K562 (cell line): ENCODE data around the gene NECAB3. TPM values are rescaled to one million over a fixed set of nuclear protein-coding genes. Genes with fewer than 3 reads are reported as not detected.

Experiments used
- polyA plus RNA-seq, 8 experiments: library from polyadenylated mRNA; depleted of rRNA in 4 of 8; stranded (reverse) in 5 of 8; unstranded in 3 of 8; fragments of >200 nt; fragmentation: Nextera tagmentation in 2 of 8; fragmentation: Illumina TruSeq in 1 of 8; extraction: Ambion mirVana in 2 of 8; extraction: Trizol in 1 of 8; gene quantifications; 2 replicates each; pipeline versions ENCODE4 v1.2.1 to v1.2.3, GENCODE V29; 2011 to 2014; ENCODE audit warnings: inconsistent platforms in 1 of 8, missing spikeins in 1 of 8
- total RNA-seq, 7 experiments: library from RNA; depleted of rRNA in 6 of 7; stranded (reverse); fragments of >200 nt in 6 of 7; fragmentation: Illumina TruSeq in 2 of 7; extraction: Trizol in 2 of 7; gene quantifications; 2 replicates each; pipeline versions ENCODE4 v1.2.1 to v1.2.3, GENCODE V29; 2011 to 2021; ENCODE audit warnings: low replicate concordance in 1 of 7

The NECAB3 gene
- total and polyA plus RNA-seq, 9 of the 15 experiments (the other 6 are each of a cell fraction or from before 2014, with no cell fraction given), result 0.94 to 63.3 (median 31.5) TPM

Other genes starting within 250 kb of the NECAB3 start
Only the 7 nearest of the 8 such genes appear.
- 2.9 and 4.4 TPM in 2 replicates for gene CBFA2T2, start 184.3 kb downstream of the NECAB3 start, total RNA-seq (2014; rRNA removed)
- gene CBFA2T2, start 184.3 kb downstream of the NECAB3 start, total RNA-seq (2014; rRNA removed; fragmentation: Illumina TruSeq; extraction: Trizol), result 3.2 and 5.2 TPM in 2 replicates
- 5.8 and 6.8 TPM in 2 replicates for gene CBFA2T2, start 184.3 kb downstream of the NECAB3 start, total RNA-seq (2015; rRNA removed; fragmentation: Illumina TruSeq; extraction: Trizol)
- gene CBFA2T2, start 184.3 kb downstream of the NECAB3 start, total RNA-seq (2021), result 8.6 and 9.7 TPM in 2 replicates
- 9.6 and 15.6 TPM in 2 replicates for gene CBFA2T2, start 184.3 kb downstream of the NECAB3 start, polyA plus RNA-seq (2011; rRNA removed)
- gene CBFA2T2, start 184.3 kb downstream of the NECAB3 start, polyA plus RNA-seq (2014; fragmentation: Illumina TruSeq; extraction: Trizol), result 7.3 and 8.2 TPM in 2 replicates
- gene CBFA2T2, start 184.3 kb downstream of the NECAB3 start, polyA plus RNA-seq (2014; fragmentation: Nextera tagmentation; extraction: Ambion mirVana), result under 1 TPM; 0.27 to 0.41 TPM
- gene CBFA2T2, start 184.3 kb downstream of the NECAB3 start, polyA plus RNA-seq (2014; rRNA removed), result 7.8 and 8.8 TPM in 2 replicates
- gene C20orf144, start 12.1 kb downstream of the NECAB3 start, total RNA-seq (2014; rRNA removed), result 0.16 TPM in 1 of 2 replicates, not detected in the other
- gene C20orf144, start 12.1 kb downstream of the NECAB3 start, total RNA-seq (2014; rRNA removed; fragmentation: Illumina TruSeq; extraction: Trizol), result 0.11 and 0.16 TPM in 2 replicates
- gene C20orf144, start 12.1 kb downstream of the NECAB3 start, total RNA-seq (2015; rRNA removed; fragmentation: Illumina TruSeq; extraction: Trizol), result 0.11 and 0.23 TPM in 2 replicates
- gene C20orf144, start 12.1 kb downstream of the NECAB3 start, total RNA-seq (2021), result 0.11 and 0.16 TPM in 2 replicates
- 0.10 and 0.11 TPM in 2 replicates for gene C20orf144, start 12.1 kb downstream of the NECAB3 start, polyA plus RNA-seq (2011; rRNA removed)
- gene C20orf144, start 12.1 kb downstream of the NECAB3 start, polyA plus RNA-seq (2014; fragmentation: Illumina TruSeq; extraction: Trizol), result 0.12 and 0.22 TPM in 2 replicates
- gene C20orf144, start 12.1 kb downstream of the NECAB3 start, polyA plus RNA-seq (2014; fragmentation: Nextera tagmentation; extraction: Ambion mirVana), result under 1 TPM in 1 of 2 experiments, not detected in 1; 0.04 TPM
- gene C20orf144, start 12.1 kb downstream of the NECAB3 start, polyA plus RNA-seq (2014; rRNA removed), result 0.16 and 0.23 TPM in 2 replicates
- gene ACTL10, start 7.5 kb downstream of the NECAB3 start, total RNA-seq (2014; rRNA removed), result 0.14 TPM in 1 of 2 replicates, not detected in the other
- not detected in 2 replicates for gene ACTL10, start 7.5 kb downstream of the NECAB3 start, total RNA-seq (2014; rRNA removed; fragmentation: Illumina TruSeq; extraction: Trizol)
- not detected in 2 replicates for gene ACTL10, start 7.5 kb downstream of the NECAB3 start, total RNA-seq (2015; rRNA removed; fragmentation: Illumina TruSeq; extraction: Trizol)
- 0.11 TPM in 1 of 2 replicates, not detected in the other for gene ACTL10, start 7.5 kb downstream of the NECAB3 start, total RNA-seq (2021)
- gene ACTL10, start 7.5 kb downstream of the NECAB3 start, polyA plus RNA-seq (2011; rRNA removed), result not detected in 2 replicates
- not detected in 2 replicates for gene ACTL10, start 7.5 kb downstream of the NECAB3 start, polyA plus RNA-seq (2014; fragmentation: Illumina TruSeq; extraction: Trizol)
- not detected for gene ACTL10, start 7.5 kb downstream of the NECAB3 start, polyA plus RNA-seq (2014; fragmentation: Nextera tagmentation; extraction: Ambion mirVana)
- 0.07 and 0.13 TPM in 2 replicates for gene ACTL10, start 7.5 kb downstream of the NECAB3 start, polyA plus RNA-seq (2014; rRNA removed)
- 17.3 and 23.4 TPM in 2 replicates for gene E2F1, start 12.0 kb upstream of the NECAB3 start, total RNA-seq (2014; rRNA removed)
- gene E2F1, start 12.0 kb upstream of the NECAB3 start, total RNA-seq (2014; rRNA removed; fragmentation: Illumina TruSeq; extraction: Trizol), result 9.0 and 10.8 TPM in 2 replicates
- 14.9 and 15.3 TPM in 2 replicates for gene E2F1, start 12.0 kb upstream of the NECAB3 start, total RNA-seq (2015; rRNA removed; fragmentation: Illumina TruSeq; extraction: Trizol)
- gene E2F1, start 12.0 kb upstream of the NECAB3 start, total RNA-seq (2021), result 24.6 and 25.3 TPM in 2 replicates
- gene E2F1, start 12.0 kb upstream of the NECAB3 start, polyA plus RNA-seq (2011; rRNA removed), result 12.7 and 19.3 TPM in 2 replicates
- gene E2F1, start 12.0 kb upstream of the NECAB3 start, polyA plus RNA-seq (2014; fragmentation: Illumina TruSeq; extraction: Trizol), result 13.1 and 17.8 TPM in 2 replicates
- under 1 TPM; 0.14 to 0.39 TPM for gene E2F1, start 12.0 kb upstream of the NECAB3 start, polyA plus RNA-seq (2014; fragmentation: Nextera tagmentation; extraction: Ambion mirVana)
- 28.9 and 30.6 TPM in 2 replicates for gene E2F1, start 12.0 kb upstream of the NECAB3 start, polyA plus RNA-seq (2014; rRNA removed)
- 5.6 and 9.1 TPM in 2 replicates for gene PXMP4, start 45.9 kb upstream of the NECAB3 start, total RNA-seq (2014; rRNA removed)
- 3.6 and 4.8 TPM in 2 replicates for gene PXMP4, start 45.9 kb upstream of the NECAB3 start, total RNA-seq (2014; rRNA removed; fragmentation: Illumina TruSeq; extraction: Trizol)
- 4.4 and 6.7 TPM in 2 replicates for gene PXMP4, start 45.9 kb upstream of the NECAB3 start, total RNA-seq (2015; rRNA removed; fragmentation: Illumina TruSeq; extraction: Trizol)
- 11.4 and 12.6 TPM in 2 replicates for gene PXMP4, start 45.9 kb upstream of the NECAB3 start, total RNA-seq (2021)
- gene PXMP4, start 45.9 kb upstream of the NECAB3 start, polyA plus RNA-seq (2011; rRNA removed), result 6.7 and 7.3 TPM in 2 replicates
- gene PXMP4, start 45.9 kb upstream of the NECAB3 start, polyA plus RNA-seq (2014; fragmentation: Illumina TruSeq; extraction: Trizol), result 9.8 and 10.4 TPM in 2 replicates
- 10 to 100 TPM; 24.4 to 29.1 TPM for gene PXMP4, start 45.9 kb upstream of the NECAB3 start, polyA plus RNA-seq (2014; fragmentation: Nextera tagmentation; extraction: Ambion mirVana)
- 5.7 and 6.8 TPM in 2 replicates for gene PXMP4, start 45.9 kb upstream of the NECAB3 start, polyA plus RNA-seq (2014; rRNA removed)
- gene ZNF341, start 57.6 kb upstream of the NECAB3 start, total RNA-seq (2014; rRNA removed), result 1.6 and 2.6 TPM in 2 replicates
- 0.41 and 0.76 TPM in 2 replicates for gene ZNF341, start 57.6 kb upstream of the NECAB3 start, total RNA-seq (2014; rRNA removed; fragmentation: Illumina TruSeq; extraction: Trizol)
- 1.0 TPM in 2 replicates for gene ZNF341, start 57.6 kb upstream of the NECAB3 start, total RNA-seq (2015; rRNA removed; fragmentation: Illumina TruSeq; extraction: Trizol)
- 2.6 and 2.8 TPM in 2 replicates for gene ZNF341, start 57.6 kb upstream of the NECAB3 start, total RNA-seq (2021)
- gene ZNF341, start 57.6 kb upstream of the NECAB3 start, polyA plus RNA-seq (2011; rRNA removed), result 0.89 and 1.8 TPM in 2 replicates
- 2.3 TPM in 2 replicates for gene ZNF341, start 57.6 kb upstream of the NECAB3 start, polyA plus RNA-seq (2014; fragmentation: Illumina TruSeq; extraction: Trizol)
- gene ZNF341, start 57.6 kb upstream of the NECAB3 start, polyA plus RNA-seq (2014; fragmentation: Nextera tagmentation; extraction: Ambion mirVana), result under 1 TPM; 0.08 to 0.10 TPM
- 2.0 and 2.2 TPM in 2 replicates for gene ZNF341, start 57.6 kb upstream of the NECAB3 start, polyA plus RNA-seq (2014; rRNA removed)
- 35.4 and 39.2 TPM in 2 replicates for gene CHMP4B, start 136.9 kb upstream of the NECAB3 start, total RNA-seq (2014; rRNA removed)
- 18.6 and 18.8 TPM in 2 replicates for gene CHMP4B, start 136.9 kb upstream of the NECAB3 start, total RNA-seq (2014; rRNA removed; fragmentation: Illumina TruSeq; extraction: Trizol)
- gene CHMP4B, start 136.9 kb upstream of the NECAB3 start, total RNA-seq (2015; rRNA removed; fragmentation: Illumina TruSeq; extraction: Trizol), result 30.4 and 30.8 TPM in 2 replicates
- gene CHMP4B, start 136.9 kb upstream of the NECAB3 start, total RNA-seq (2021), result 43.9 and 45.1 TPM in 2 replicates
- gene CHMP4B, start 136.9 kb upstream of the NECAB3 start, polyA plus RNA-seq (2011; rRNA removed), result 25.2 and 31.8 TPM in 2 replicates
- gene CHMP4B, start 136.9 kb upstream of the NECAB3 start, polyA plus RNA-seq (2014; fragmentation: Illumina TruSeq; extraction: Trizol), result 55.9 and 61.8 TPM in 2 replicates
- gene CHMP4B, start 136.9 kb upstream of the NECAB3 start, polyA plus RNA-seq (2014; fragmentation: Nextera tagmentation; extraction: Ambion mirVana), result 1 to 10 TPM; 1.8 to 2.5 TPM
- 51.9 and 64.7 TPM in 2 replicates for gene CHMP4B, start 136.9 kb upstream of the NECAB3 start, polyA plus RNA-seq (2014; rRNA removed)